CD4-positive, alpha-beta T cell (primary cell): ENCODE measurements around the gene DAPK2. TPM values are rescaled to one million over a fixed set of nuclear protein-coding genes. Genes with fewer than 3 reads are reported as not detected.

ENCODE experiments used
- ATAC-seq: fragments of 200-7000 bp; cut with Tn5 transposase; one replicate; pipeline ENCODE4 v1.10.0; 2022; ENCODE audit warnings: mild to moderate bottlenecking; ENCODE audit not compliant: poor library complexity
- CTCF ChIA-PET: fragments of 350-600 bp; sonication (Branson Sonifier 250); formaldehyde crosslinking; loops from one replicate; lab custom pipeline; 2021; ENCODE audit warnings: antibody characterized with exemption, inconsistent platforms; lab: Charles Lee
- POLR2A ChIA-PET: fragments of 350-600 bp; sonication (Branson Sonifier 250); formaldehyde crosslinking; loops from one replicate; lab custom pipeline; 2021; ENCODE audit warnings: antibody characterized with exemption, inconsistent platforms; lab: Charles Lee
- DNase-seq, 14 experiments: peaks; one replicate each; pipeline ENCODE4 v3.0.0-alpha.2; 2013 to 2020; ENCODE audit warnings: mixed read lengths in 2 of 14
- H3K27ac ChIP-seq, 2 donors: one replicate each; pipeline versions ENCODE4 v1.5.1 to v1.7.0; 2013; ENCODE audit warnings: low read length in 2 of 2, low read depth in 1 of 2, mild to moderate bottlenecking in 1 of 2
- H3K27me3 ChIP-seq, 2 experiments: 1 replicate in 1 of 2; 2 replicates in 1 of 2; pipeline versions ENCODE4 v1.6.1 to v1.7.0; 2013; ENCODE audit warnings: low read length in 2 of 2, control low read depth in 1 of 2, mild to moderate bottlenecking in 1 of 2, moderate library complexity in 1 of 2; ENCODE audit not compliant: insufficient read depth in 2 of 2, control insufficient read depth in 1 of 2
- H3K36me3 ChIP-seq: one replicate; pipeline ENCODE4 v1.6.1; 2013; ENCODE audit warnings: low read length, control low read depth; ENCODE audit not compliant: insufficient read depth
- H3K4me1 ChIP-seq: one replicate; pipeline ENCODE4 v1.6.1; 2013; ENCODE audit warnings: low read length, control low read depth; ENCODE audit not compliant: insufficient read depth
- H3K4me3 ChIP-seq: one replicate; pipeline ENCODE4 v1.5.1; 2013; ENCODE audit warnings: mild to moderate bottlenecking, low read length, moderate library complexity
- H3K9me3 ChIP-seq, 2 experiments: 1 replicate in 1 of 2; 2 replicates in 1 of 2; pipeline versions ENCODE4 v1.6.1 to v1.7.0; 2013; ENCODE audit warnings: low read length in 2 of 2, mild to moderate bottlenecking in 2 of 2, control low read depth in 1 of 2, moderate library complexity in 1 of 2; ENCODE audit not compliant: control insufficient read depth in 1 of 2, insufficient read depth in 1 of 2
- H3K27ac Mint-ChIP-seq: one replicate; pipeline ENCODE4 v1.8.0; 2020; ENCODE audit warnings: mixed read lengths
- H3K27me3 Mint-ChIP-seq: one replicate; pipeline ENCODE4 v1.8.0; 2021; ENCODE audit warnings: mixed read lengths
- H3K36me3 Mint-ChIP-seq: one replicate; pipeline ENCODE4 v1.8.0; 2021; ENCODE audit warnings: low read depth, mixed read lengths
- H3K4me1 Mint-ChIP-seq: one replicate; pipeline ENCODE4 v1.8.0; 2021; ENCODE audit warnings: low read depth, mixed read lengths
- H3K4me3 Mint-ChIP-seq: one replicate; pipeline ENCODE4 v1.8.0; 2020; ENCODE audit warnings: mild to moderate bottlenecking, mixed read lengths
- H3K9me3 Mint-ChIP-seq: one replicate; pipeline ENCODE4 v1.8.0; 2020; ENCODE audit warnings: mixed read lengths
- CTCF ChIP-seq: fragments of 200-600 bp; IDR thresholded peaks from one replicate; pipeline ENCODE4 v1.8.0; 2022; ENCODE audit warnings: antibody characterized with exemption, mild to moderate bottlenecking
- intact Hi-C, 2 experiments: fragments of 100-400 bp; cut with DNase I in 1 of 2; cut with micrococcal nuclease in 1 of 2; formaldehyde crosslinking; loops; one replicate each; pipeline versions ENCODE4 v1.15.1 to v1.9.0; 2023 to 2025; cut with DNase I, micrococcal nuclease
- total RNA-seq, 174 experiments: library from RNA in 2 of 174; stranded (reverse) in 2 of 174; gene quantifications; one replicate each; pipeline ENCODE4 v1.2.3 and lab custom pipeline; 2021 to 2026

Gene DAPK2
- total RNA-seq, 2 experiments from 2014 or later, result 1.3 to 1.6 TPM

- Histone ChIP-seq H3K27ac (no peak overlapping the region), H3K27me3 (no peaks in the 10 kb centered on the region), H3K4me3 (no peak overlapping the region), H3K4me1 (no peaks in the 10 kb centered on the region), H3K36me3 (no peaks in the 10 kb centered on the region), H3K9me3 (no peaks in the 10 kb centered on the region)
- peaks cover 8% of the 10 kb centered on the region for H3K4me1 Mint-ChIP-seq
- intact Hi-C loops, result no loop called here
- H3K36me3 Mint-ChIP-seq, result no peaks in the 10 kb centered on the region
- ChIA-PET POLR2A (no interaction called here), CTCF (interaction anchor here (1.7 kb wide), 1 partner anchor 17 kb away, joined by 9 read pairs; the partner anchor contains the start of gene DAPK2)
- no peak for DNase-seq
- ATAC-seq, result peak; percentile 24
- H3K9me3 Mint-ChIP-seq, result no peaks in the 10 kb centered on the region
- H3K27me3 Mint-ChIP-seq, result no peaks in the 10 kb centered on the region
- TF ChIP-seq CTCF, result no peak
- no peak overlapping the region for H3K27ac Mint-ChIP-seq
- no peak overlapping the region for H3K4me3 Mint-ChIP-seq
Measured at GRCh38 chr15:64029633-64030032, 16.7 kb downstream of the DAPK2 start.

GRCh38 chr15:64029110-64029509 lies 17.2 kb downstream of the DAPK2 start:
- no peak for TF ChIP-seq CTCF
- H3K36me3 Mint-ChIP-seq, result no peaks in the 10 kb centered on the region
- Histone ChIP-seq H3K4me3 (no peak overlapping the region), H3K36me3 (no peaks in the 10 kb centered on the region), H3K27me3 (no peaks in the 10 kb centered on the region), H3K27ac (no peak overlapping the region), H3K9me3 (no peaks in the 10 kb centered on the region), H3K4me1 (no peaks in the 10 kb centered on the region)
- H3K9me3 Mint-ChIP-seq, result no peaks in the 10 kb centered on the region
- H3K27me3 Mint-ChIP-seq, result no peaks in the 10 kb centered on the region
- ChIA-PET CTCF (interaction anchor here (0.6 to 1.7 kb wide), 2 partner anchors 17 to 165 kb away, joined by 5 to 9 read pairs; partner anchors contain the start of gene DAPK2), POLR2A (no interaction called here)
- H3K4me3 Mint-ChIP-seq, result no peak overlapping the region
- no peak overlapping the region for H3K27ac Mint-ChIP-seq
- ATAC-seq (no peak), DNase-seq (no peak)
- peaks cover 8% of the 10 kb centered on the region for H3K4me1 Mint-ChIP-seq
- intact Hi-C loops, result no loop called here

GRCh38 chr15:64026591-64026990 lies 19.7 kb downstream of the DAPK2 start:
- H3K36me3 Mint-ChIP-seq, result no peaks in the 10 kb centered on the region
- ATAC-seq (no peak), DNase-seq (no peak)
- H3K9me3 ChIP-seq, result no peaks in the 10 kb centered on the region
- ChIA-PET POLR2A (no interaction called here), CTCF (interaction anchor here (0.9 to 1.5 kb wide), 2 partner anchors 20 to 81 kb away, joined by 3 to 7 read pairs; partner anchors contain the start of gene DAPK2)
- H3K27me3 ChIP-seq, result no peaks in the 10 kb centered on the region
- H3K27me3 Mint-ChIP-seq, result no peaks in the 10 kb centered on the region
- no peak overlapping the region for H3K4me3 ChIP-seq
- no peak overlapping the region for H3K4me3 Mint-ChIP-seq
- no peak overlapping the region for H3K27ac Mint-ChIP-seq
- H3K9me3 Mint-ChIP-seq, result no peaks in the 10 kb centered on the region
- no peaks in the 10 kb centered on the region for H3K36me3 ChIP-seq
- intact Hi-C loops, result no loop called here
- H3K4me1 ChIP-seq, result no peaks in the 10 kb centered on the region
- H3K4me1 Mint-ChIP-seq, result no peaks in the 10 kb centered on the region
- TF ChIP-seq CTCF, result no peak
- H3K27ac ChIP-seq, result no peak overlapping the region
